IMR-90 (cell line): ENCODE results near the gene RORC. TPM values are rescaled to one million over a fixed set of nuclear protein-coding genes. Genes with fewer than 3 reads are reported as not detected.

Experiments
- ATAC-seq: fragments of 200-7000 bp; cut with Tn5 transposase; 2 replicates; pipeline ENCODE4 v1.9.1; 2020; ENCODE audit warnings: low read depth, mild to moderate bottlenecking, moderate library complexity
- BruUV-seq: library from RNA; stranded (reverse); fragments of 400-500 nt; replicated peaks from 2 replicates; lab custom pipeline; 2021; lab: Mats Ljungman, UMichigan
- CTCF ChIA-PET: fragments of 300-600 bp; formaldehyde crosslinking; extraction: SDS; loops from one replicate; lab custom pipeline; 2021; ENCODE audit warnings: antibody characterized with exemption; lab: Yijun Ruan, JAX
- POLR2A ChIA-PET: fragments of 300-600 bp; sonication (Branson Sonifier 250); formaldehyde crosslinking; loops from one replicate; lab custom pipeline; 2022; ENCODE audit warnings: antibody characterized with exemption; ENCODE audit not compliant: unreplicated experiment; lab: Charles Lee
- DNase-seq: peaks from one replicate; pipeline ENCODE4 v3.0.0; 2013
- H2AFZ ChIP-seq: replicated peaks from 2 replicates; pipeline ENCODE3; 2013; ENCODE audit warnings: low read length, mild to moderate bottlenecking; ENCODE audit not compliant: poor library complexity
- H2AK5ac ChIP-seq: 2 replicates; pipeline ENCODE4 v1.6.1; 2013; ENCODE audit warnings: low read depth, low read length, inconsistent platforms
- H2AK9ac ChIP-seq: replicated peaks from 2 replicates; pipeline ENCODE3; 2013; ENCODE audit warnings: mild to moderate bottlenecking, low read depth, low read length, moderate library complexity; ENCODE audit not compliant: poor library complexity
- H2BK120ac ChIP-seq: 2 replicates; pipeline ENCODE4 v1.6.1; 2013; ENCODE audit warnings: low read depth, low read length, inconsistent platforms
- H2BK15ac ChIP-seq: 3 replicates; pipeline ENCODE4 v1.6.1; 2013; ENCODE audit warnings: low read depth, low read length, inconsistent platforms
- H2BK20ac ChIP-seq: 2 replicates; pipeline ENCODE4 v1.6.1; 2013; ENCODE audit warnings: low read depth, mild to moderate bottlenecking, inconsistent platforms, low read length, moderate library complexity
- H2BK5ac ChIP-seq: 2 replicates; pipeline ENCODE4 v1.6.1; 2013; ENCODE audit warnings: mild to moderate bottlenecking, low read depth, low read length, inconsistent platforms; ENCODE audit not compliant: poor library complexity, severe bottlenecking
- H3K14ac ChIP-seq: replicated peaks from 2 replicates; pipeline ENCODE4 v1.6.1; 2013; ENCODE audit warnings: low read depth, low read length, inconsistent platforms
- H3K18ac ChIP-seq: 2 replicates; pipeline ENCODE4 v1.6.1; 2013; ENCODE audit warnings: low read depth, low read length, control low read depth
- H3K23ac ChIP-seq: 2 replicates; pipeline ENCODE4 v1.6.1; 2013; ENCODE audit warnings: low read depth, low read length, inconsistent platforms
- H3K27ac ChIP-seq: 2 replicates; pipeline ENCODE4 v1.5.1; 2013; ENCODE audit warnings: mild to moderate bottlenecking, control low read depth, low read length; ENCODE audit not compliant: insufficient read depth
- H3K27me3 ChIP-seq: 2 replicates; pipeline ENCODE4 v1.6.1; 2013; ENCODE audit warnings: low read length; ENCODE audit not compliant: control insufficient read depth, insufficient read depth
- H3K36me3 ChIP-seq: 2 replicates; pipeline ENCODE4 v1.6.1; 2013; ENCODE audit warnings: low read length, mixed read lengths; ENCODE audit not compliant: control insufficient read depth, insufficient read depth
- H3K4ac ChIP-seq: 2 replicates; pipeline ENCODE4 v1.6.1; 2013; ENCODE audit warnings: low read depth, low read length, inconsistent platforms
- H3K4me1 ChIP-seq: 2 replicates; pipeline ENCODE4 v1.6.1; 2013; ENCODE audit warnings: low read length, mixed read lengths; ENCODE audit not compliant: control insufficient read depth, insufficient read depth
- H3K4me2 ChIP-seq: 2 replicates; pipeline ENCODE4 v1.6.1; 2013; ENCODE audit warnings: low read depth, mild to moderate bottlenecking, control low read depth, low read length, moderate library complexity
- H3K4me3 ChIP-seq: 2 replicates; pipeline ENCODE4 v1.5.1; 2013; ENCODE audit warnings: low read depth, mild to moderate bottlenecking, control low read depth, low read length, moderate library complexity; ENCODE audit not compliant: insufficient read depth
- H3K56ac ChIP-seq: 2 replicates; pipeline ENCODE4 v1.6.1; 2013; ENCODE audit warnings: low read length, inconsistent platforms; ENCODE audit not compliant: insufficient read depth; ENCODE audit errors: extremely low read depth
- H3K79me1 ChIP-seq, 2 experiments: 2 replicates each; pipeline ENCODE4 v1.6.1; 2013; ENCODE audit warnings: low read length in 2 of 2, inconsistent platforms in 1 of 2, low read depth in 1 of 2
- H3K9ac ChIP-seq: 2 replicates; pipeline ENCODE4 v1.6.1; 2013; ENCODE audit warnings: low read depth, low read length, control low read depth
- H3K9me1 ChIP-seq: 2 replicates; pipeline ENCODE4 v1.6.1; 2013; ENCODE audit warnings: low read length, inconsistent platforms; ENCODE audit not compliant: insufficient read depth
- H3K9me3 ChIP-seq: 2 replicates; pipeline ENCODE4 v1.6.1; 2013; ENCODE audit warnings: low read length; ENCODE audit not compliant: control insufficient read depth, insufficient read depth
- H4K20me1 ChIP-seq: 2 replicates; pipeline ENCODE4 v1.6.1; 2013; ENCODE audit warnings: low read length, inconsistent platforms; ENCODE audit not compliant: insufficient read depth
- H4K5ac ChIP-seq: 2 replicates; pipeline ENCODE4 v1.6.1; 2013; ENCODE audit warnings: mild to moderate bottlenecking, low read depth, low read length, control low read depth
- H4K8ac ChIP-seq, 2 experiments: 2 replicates each; pipeline ENCODE4 v1.6.1; 2013; ENCODE audit warnings: low read depth in 2 of 2, low read length in 2 of 2, control low read depth in 1 of 2, inconsistent platforms in 1 of 2
- H4K91ac ChIP-seq: 2 replicates; pipeline ENCODE4 v1.6.1; 2013; ENCODE audit warnings: low read depth, low read length, inconsistent platforms; ENCODE audit not compliant: insufficient read depth
- CTCF ChIP-seq: conservative IDR thresholded peaks from 2 replicates; pipeline ENCODE4 v1.5.1; 2012; ENCODE audit warnings: mild to moderate bottlenecking, low read depth, low read length, improper control_type of control experiment
- POLR2A ChIP-seq: IDR thresholded peaks from 2 replicates; pipeline ENCODE4 v1.6.1; 2012; ENCODE audit warnings: mild to moderate bottlenecking, low read depth, low read length
- RCOR1 ChIP-seq: IDR thresholded peaks from 2 replicates; pipeline ENCODE4 v1.6.1; 2012; ENCODE audit warnings: mild to moderate bottlenecking, low read length, improper control_type of control experiment; ENCODE audit not compliant: insufficient replicate concordance
- RFX5 ChIP-seq: IDR thresholded peaks from 2 replicates; pipeline ENCODE4 v1.8.0; 2012; ENCODE audit warnings: low read depth, mild to moderate bottlenecking, low read length, moderate library complexity
- WGBS, 2 experiments: methylation state at CpG; one replicate each; pipeline versions ENCODE4 v1.1.5 to v1.1.7; 2013; ENCODE audit warnings: missing lambda C conversion rate in 2 of 2; ENCODE audit not compliant: insufficient read length in 1 of 2; ENCODE audit errors: extremely low coverage in 2 of 2; 5-methylcytosine and 5-hydroxymethylcytosine counted together
- dilution Hi-C: fragments of 300-500 bp; cut with HindIII; formaldehyde crosslinking; loops from one replicate; pipeline ENCODE4 v1.14.3; 2018; ENCODE audit warnings: low sequenced_read_pairs; ENCODE audit not compliant: unreplicated experiment
- in situ Hi-C: fragments of 300-500 bp; cut with MboI; formaldehyde crosslinking; loops from 3 replicates; pipeline ENCODE4 v1.14.3; 2019; ENCODE audit warnings: low sequenced_read_pairs, inconsistent platforms, mixed read lengths
- intact Hi-C: fragments of 100-400 bp; cut with micrococcal nuclease; formaldehyde crosslinking; loops from 2 replicates; pipeline ENCODE4 v1.10.0; 2022
- polyA plus RNA-seq, 3 experiments: library from polyadenylated mRNA; depleted of rRNA; stranded (reverse); fragments of >200 nt; gene quantifications; 2 replicates each; pipeline ENCODE4 v1.2.3, GENCODE V29; 2012; ENCODE audit warnings: low replicate concordance in 1 of 3
- total RNA-seq: library from RNA; depleted of rRNA; stranded (reverse); fragments of >200 nt; gene quantifications from 2 replicates; pipeline ENCODE4 v1.2.3, GENCODE V29; 2012

RORC gene
- total and polyA plus RNA-seq, 2 of the 4 experiments (the other 2 are of a cell fraction) = not detected

GRCh38 chr1:151799179-151800022 lies 32.2 kb downstream of the RORC start:
- ChIA-PET CTCF (no interaction called here), POLR2A (no interaction called here)
- Histone ChIP-seq H2BK5ac (no peak overlapping the region), H3K79me1 (no peaks in the 10 kb centered on the region), H3K36me3 (no peaks in the 10 kb centered on the region), H3K9me1 (no peaks in the 10 kb centered on the region), H4K91ac (no peak overlapping the region), H2BK20ac (no peak overlapping the region), H2AK5ac (no peak overlapping the region), H3K18ac (no peak overlapping the region), H4K8ac (no peak overlapping the region), H3K4me2 (no peak overlapping the region), H3K9ac (no peak overlapping the region), H4K20me1 (no peaks in the 10 kb centered on the region), H2AFZ (no peak overlapping the region), H3K4me1 (no peaks in the 10 kb centered on the region), H3K27me3 (peaks cover 73% of the 10 kb centered on the region), H3K56ac (no peak overlapping the region), H4K5ac (no peak overlapping the region), H3K4me3 (no peak overlapping the region), H3K9me3 (no peaks in the 10 kb centered on the region), H3K23ac (no peak overlapping the region), H3K4ac (no peak overlapping the region), H3K27ac (no peak overlapping the region), H2AK9ac (no peak overlapping the region), H2BK15ac (no peak overlapping the region), H3K14ac (no peak overlapping the region), H2BK120ac (no peak overlapping the region)
- intact Hi-C loops = no loop called here
- dilution Hi-C loops = loop anchor here (25.0 kb wide), 1 partner anchor 88 kb away; no protein-coding TSS in a partner anchor
- no peak for TF ChIP-seq RFX5
- no peak for TF ChIP-seq CTCF
- TF ChIP-seq POLR2A = no peak
- no peak for TF ChIP-seq RCOR1
- no CpG with 5 or more reads among the region's 9 CpGs for WGBS, 2 experiments
- no TSS peak for BruUV-seq
- ATAC-seq = no peak
- DNase-seq = no peak
- in situ Hi-C loops = no loop called here
